Duodenal mucosa (tissue), 2 donors: Measurements from ENCODE around the gene PITRM1.

ENCODE experiments used
- H3K27ac ChIP-seq: one replicate; pipeline ENCODE4 v1.7.0; 2013; ENCODE audit warnings: low read depth, low read length
- H3K27me3 ChIP-seq, 2 donors: one replicate each; pipeline ENCODE4 v1.7.0; 2013; ENCODE audit warnings: low read length in 2 of 2, control low read depth in 1 of 2; ENCODE audit not compliant: insufficient read depth in 2 of 2, control insufficient read depth in 1 of 2
- H3K36me3 ChIP-seq, 2 donors: one replicate each; pipeline ENCODE4 v1.7.0; 2013; ENCODE audit warnings: low read length in 2 of 2, control low read depth in 1 of 2; ENCODE audit not compliant: insufficient read depth in 2 of 2, control insufficient read depth in 1 of 2
- H3K4me1 ChIP-seq, 2 donors: one replicate each; pipeline ENCODE4 v1.7.0; 2013; ENCODE audit warnings: low read length in 2 of 2, control low read depth in 1 of 2; ENCODE audit not compliant: insufficient read depth in 2 of 2, control insufficient read depth in 1 of 2
- H3K4me3 ChIP-seq, 2 donors: one replicate each; pipeline ENCODE4 v1.7.0; 2013; ENCODE audit warnings: low read length in 2 of 2, low read depth in 1 of 2
- H3K9ac ChIP-seq, 2 donors: one replicate each; pipeline ENCODE4 v1.7.0; 2013; ENCODE audit warnings: low read length in 2 of 2, low read depth in 1 of 2
- H3K9me3 ChIP-seq, 2 donors: one replicate each; pipeline ENCODE4 v1.7.0; 2013; ENCODE audit warnings: low read length in 2 of 2, control low read depth in 1 of 2; ENCODE audit not compliant: control insufficient read depth in 1 of 2

The PITRM1 gene

GRCh38 chr10:3150961-3151360 lies 21.6 kb downstream of the PITRM1 start:
- Histone ChIP-seq H3K4me3 (no peak overlapping the region), H3K9ac (no peak overlapping the region), H3K36me3 (peaks cover 50 to 94% of the 10 kb centered on the region in 2 donors), H3K4me1 (no peaks in the 10 kb centered on the region), H3K9me3 (no peaks in the 10 kb centered on the region), H3K27me3 (no peaks in the 10 kb centered on the region), H3K27ac (no peak overlapping the region)

GRCh38 chr10:3150366-3150765 lies 22.2 kb downstream of the PITRM1 start:
- H3K9ac ChIP-seq: no peak overlapping the region
- H3K27me3 ChIP-seq: no peaks in the 10 kb centered on the region
- no peak overlapping the region for H3K4me3 ChIP-seq
- no peaks in the 10 kb centered on the region for H3K4me1 ChIP-seq
- peaks cover 54 to 94% of the 10 kb centered on the region in 2 donors for H3K36me3 ChIP-seq
- no peaks in the 10 kb centered on the region for H3K9me3 ChIP-seq
- H3K27ac ChIP-seq: no peak overlapping the region

- Histone ChIP-seq H3K36me3 (peaks cover 55 to 94% of the 10 kb centered on the region in 2 donors), H3K27me3 (no peaks in the 10 kb centered on the region), H3K27ac (no peak overlapping the region), H3K9ac (no peak overlapping the region), H3K9me3 (no peaks in the 10 kb centered on the region), H3K4me3 (no peak overlapping the region), H3K4me1 (no peaks in the 10 kb centered on the region)
Measured at GRCh38 chr10:3149918-3150317, 22.7 kb downstream of the PITRM1 start.

- H3K9me3 ChIP-seq: no peaks in the 10 kb centered on the region
- peaks cover 54 to 94% of the 10 kb centered on the region in 2 donors for H3K36me3 ChIP-seq
- no peaks in the 10 kb centered on the region for H3K4me1 ChIP-seq
- no peaks in the 10 kb centered on the region for H3K27me3 ChIP-seq
- H3K4me3 ChIP-seq: no peak overlapping the region
- H3K9ac ChIP-seq: no peak overlapping the region
- H3K27ac ChIP-seq: no peak overlapping the region
Measured at GRCh38 chr10:3148994-3149393, 23.6 kb downstream of the PITRM1 start.

GRCh38 chr10:3148041-3148440 lies 24.5 kb downstream of the PITRM1 start:
- Histone ChIP-seq H3K9ac (no peak overlapping the region), H3K27ac (no peak overlapping the region), H3K36me3 (peaks cover 62 to 97% of the 10 kb centered on the region in 2 donors), H3K4me1 (no peaks in the 10 kb centered on the region), H3K4me3 (no peak overlapping the region), H3K9me3 (no peaks in the 10 kb centered on the region), H3K27me3 (no peaks in the 10 kb centered on the region)

- Histone ChIP-seq H3K27me3 (no peaks in the 10 kb centered on the region), H3K9ac (no peak overlapping the region), H3K4me1 (no peaks in the 10 kb centered on the region), H3K36me3 (peaks cover 61 to 97% of the 10 kb centered on the region in 2 donors), H3K9me3 (no peaks in the 10 kb centered on the region), H3K27ac (no peak overlapping the region), H3K4me3 (no peak overlapping the region)
Measured at GRCh38 chr10:3147117-3147820, 25.3 kb downstream of the PITRM1 start.

GRCh38 chr10:3146289-3146688 lies 26.3 kb downstream of the PITRM1 start:
- no peak overlapping the region for H3K27ac ChIP-seq
- H3K36me3 ChIP-seq: peaks cover 61 to 92% of the 10 kb centered on the region in 2 donors
- no peaks in the 10 kb centered on the region for H3K4me1 ChIP-seq
- no peak overlapping the region for H3K9ac ChIP-seq
- H3K27me3 ChIP-seq: no peaks in the 10 kb centered on the region
- no peak overlapping the region for H3K4me3 ChIP-seq
- no peaks in the 10 kb centered on the region for H3K9me3 ChIP-seq

- Histone ChIP-seq H3K4me3 (no peak overlapping the region), H3K27me3 (no peaks in the 10 kb centered on the region), H3K9ac (no peak overlapping the region), H3K4me1 (no peaks in the 10 kb centered on the region), H3K27ac (no peak overlapping the region), H3K36me3 (peaks cover 55 to 89% of the 10 kb centered on the region in 2 donors), H3K9me3 (no peaks in the 10 kb centered on the region)
Measured at GRCh38 chr10:3145366-3145765, 27.2 kb downstream of the PITRM1 start.

GRCh38 chr10:3143791-3144434 lies 28.7 kb downstream of the PITRM1 start:
- Histone ChIP-seq H3K27ac (no peak overlapping the region), H3K4me3 (no peak overlapping the region), H3K4me1 (no peaks in the 10 kb centered on the region), H3K9me3 (no peaks in the 10 kb centered on the region), H3K27me3 (no peaks in the 10 kb centered on the region), H3K9ac (no peak overlapping the region), H3K36me3 (peaks cover 51 to 89% of the 10 kb centered on the region in 2 donors)

GRCh38 chr10:3143366-3143765 lies 29.2 kb downstream of the PITRM1 start:
- Histone ChIP-seq H3K36me3 (peaks cover 49 to 89% of the 10 kb centered on the region in 2 donors), H3K27me3 (no peaks in the 10 kb centered on the region), H3K9ac (no peak overlapping the region), H3K9me3 (no peaks in the 10 kb centered on the region), H3K4me1 (no peaks in the 10 kb centered on the region), H3K27ac (no peak overlapping the region), H3K4me3 (no peak overlapping the region)
